ENCODE data around the gene ITFG1. TPM values are rescaled to one million over a fixed set of nuclear protein-coding genes. Genes with fewer than 3 reads are reported as not detected.
"Not testable (repeated sequence)": the region's sequence is repeated elsewhere in the genome, so short reads cannot be mapped to it uniquely, and the experiment has no call there.

The ITFG1 gene
- polyA plus RNA-seq, 3 donors: 94.6 to 105 (median 99.9) TPM

DNA sequence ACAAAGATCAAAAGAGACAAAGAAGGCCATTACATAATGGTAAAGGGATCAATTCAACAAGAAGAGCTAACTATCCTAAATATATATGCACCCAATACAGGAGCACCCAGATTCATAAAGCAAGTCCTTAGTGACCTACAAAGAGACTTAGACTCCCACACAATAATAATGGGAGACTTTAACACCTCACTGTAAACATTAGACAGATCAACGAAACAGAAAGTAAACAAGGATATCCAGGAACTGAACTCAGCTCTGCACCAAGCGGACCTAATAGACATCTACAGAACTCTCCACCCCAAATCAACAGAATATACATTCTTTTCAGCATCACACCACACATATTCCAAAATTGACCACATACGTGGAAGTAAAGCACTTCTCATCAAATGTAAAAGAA lies 20.8 kb downstream of the ITFG1 start:
- DNase-seq: not testable (repeated sequence)

DNA sequence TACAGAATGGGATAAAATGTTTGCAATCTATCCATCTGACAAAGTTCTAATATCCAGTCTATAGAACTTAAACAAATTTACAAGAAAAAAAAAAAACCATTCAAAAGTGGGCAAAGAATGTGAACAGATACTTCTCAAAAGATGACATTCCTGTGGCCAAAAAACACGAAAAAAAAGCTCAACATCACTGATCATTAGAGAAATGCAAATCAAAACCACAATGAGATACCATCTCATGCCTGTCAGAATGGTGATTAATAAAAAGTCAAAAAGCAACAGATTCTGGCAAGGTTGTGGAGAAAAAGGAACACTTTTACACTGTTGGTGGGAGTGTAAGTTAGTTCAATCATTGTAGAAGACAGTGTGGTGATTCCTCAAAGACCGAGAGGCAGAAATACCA lies 26.6 kb downstream of the ITFG1 start:
- DNase-seq: not testable (repeated sequence)

DNA sequence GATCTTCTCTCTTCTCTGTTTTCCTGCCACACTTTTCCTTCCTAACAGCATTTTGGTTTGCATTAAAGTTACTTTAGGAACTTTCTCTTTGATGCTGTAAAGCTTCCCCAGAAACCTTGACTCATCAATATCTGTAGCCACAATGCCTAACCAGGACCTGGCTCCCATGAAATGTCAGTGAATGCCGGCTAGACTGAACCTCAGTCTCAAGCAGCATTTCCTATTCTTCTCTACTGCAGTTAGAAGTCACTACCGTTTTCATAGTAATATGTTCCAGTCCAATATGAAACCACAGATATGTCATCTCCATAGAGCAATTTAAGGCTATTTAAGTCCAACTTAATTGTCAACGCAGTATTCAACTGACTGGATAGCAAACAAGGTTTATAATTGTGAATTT lies 28.9 kb downstream of the ITFG1 start:
- DNase-seq: no peak

DNA sequence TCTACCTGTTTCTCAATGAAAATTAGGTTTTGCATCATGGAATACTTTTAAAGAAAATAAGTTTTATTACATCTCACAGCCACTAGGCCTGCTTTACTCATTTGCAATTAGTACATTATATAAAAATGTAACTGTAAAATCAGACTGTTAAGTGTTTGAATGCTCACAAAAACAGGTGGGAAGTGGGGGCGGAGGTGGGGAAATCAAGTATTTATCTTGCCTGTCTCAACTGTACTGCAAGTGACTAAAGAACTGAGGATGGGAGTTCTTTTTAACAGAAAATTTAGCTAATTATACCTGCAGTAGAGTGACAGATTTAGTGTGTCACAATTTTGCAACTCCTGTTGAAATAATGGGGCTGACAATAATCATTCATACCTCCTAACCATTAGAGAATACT lies 34.1 kb downstream of the ITFG1 start:
- no peak for DNase-seq

DNA sequence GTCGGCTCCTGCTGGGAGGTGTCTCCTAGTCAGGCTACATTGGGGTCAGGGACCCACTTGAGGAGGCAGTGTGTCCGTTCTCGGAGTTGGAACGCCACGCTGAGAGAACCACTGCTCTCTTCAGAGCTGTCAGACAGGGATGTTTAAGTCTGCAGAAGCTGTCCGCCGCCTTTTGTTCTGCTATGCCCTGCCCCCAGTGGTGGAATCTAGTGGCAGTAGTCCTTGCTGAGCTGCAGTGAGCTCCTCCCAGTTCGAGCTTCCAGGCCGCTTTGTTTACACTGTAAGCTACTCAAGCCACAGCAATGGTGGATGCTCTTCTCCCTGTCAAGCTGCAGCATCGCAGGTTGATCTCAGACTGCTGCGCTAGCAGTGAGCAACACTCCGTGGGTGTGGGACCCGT lies 36.0 kb downstream of the ITFG1 start:
- DNase-seq: no peak

DNA sequence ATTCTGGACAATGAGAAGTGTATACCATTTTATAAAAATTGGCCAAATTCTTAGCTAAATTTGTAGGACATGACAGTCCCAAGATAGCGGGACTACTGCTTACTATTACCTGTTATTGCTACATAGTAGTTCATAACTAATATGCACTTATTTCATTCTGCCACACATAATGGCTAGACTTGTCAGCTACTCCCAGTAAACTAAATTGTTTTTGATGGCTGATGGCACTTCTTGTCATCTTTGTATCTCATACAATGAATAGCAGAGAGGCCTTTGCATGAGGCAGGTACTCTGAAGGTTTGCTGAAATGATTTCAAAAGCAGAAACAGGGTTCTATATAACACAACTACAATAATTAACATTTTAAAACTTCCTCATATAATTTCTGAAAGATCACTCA lies 44.0 kb downstream of the ITFG1 start:
- no peak for DNase-seq

DNA sequence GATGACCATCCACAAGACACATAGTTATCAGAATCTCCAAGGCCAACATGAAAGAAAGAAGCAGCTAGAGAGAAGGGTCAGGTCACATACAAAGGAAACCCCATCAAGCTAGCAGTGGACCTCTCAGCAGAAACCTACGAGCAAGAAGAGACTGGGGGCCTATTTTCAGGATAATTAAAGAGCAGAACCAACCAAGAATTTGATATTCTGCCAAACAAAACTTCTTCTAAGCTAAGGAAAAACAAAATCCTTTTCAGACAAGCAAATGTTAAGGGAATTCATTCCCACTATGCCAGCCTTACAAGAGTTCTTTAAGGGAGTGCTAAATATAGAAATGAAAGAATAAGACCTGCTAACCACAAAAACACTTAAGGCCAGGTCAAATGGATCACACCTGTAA lies 47.8 kb downstream of the ITFG1 start:
- no peak for DNase-seq

DNA sequence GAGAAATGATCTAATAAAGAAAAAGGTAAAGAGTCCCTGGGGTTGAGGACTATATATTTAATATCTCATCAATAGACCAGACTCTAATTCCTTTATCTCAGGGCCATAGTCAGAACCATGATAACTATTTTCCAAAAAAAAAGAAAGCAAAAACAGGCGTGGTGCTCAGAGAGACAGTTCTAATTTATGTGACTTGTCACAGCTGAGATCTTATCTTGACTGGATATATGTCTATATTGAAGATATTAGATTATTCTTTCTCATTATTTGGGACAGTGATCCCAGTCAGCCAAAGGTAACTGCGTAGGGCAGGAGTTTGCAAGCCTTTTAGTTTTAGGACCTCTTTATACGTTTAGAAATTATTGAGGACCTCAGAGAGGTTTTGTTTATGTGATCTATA lies 52.4 kb downstream of the ITFG1 start:
- no peak for DNase-seq

DNA sequence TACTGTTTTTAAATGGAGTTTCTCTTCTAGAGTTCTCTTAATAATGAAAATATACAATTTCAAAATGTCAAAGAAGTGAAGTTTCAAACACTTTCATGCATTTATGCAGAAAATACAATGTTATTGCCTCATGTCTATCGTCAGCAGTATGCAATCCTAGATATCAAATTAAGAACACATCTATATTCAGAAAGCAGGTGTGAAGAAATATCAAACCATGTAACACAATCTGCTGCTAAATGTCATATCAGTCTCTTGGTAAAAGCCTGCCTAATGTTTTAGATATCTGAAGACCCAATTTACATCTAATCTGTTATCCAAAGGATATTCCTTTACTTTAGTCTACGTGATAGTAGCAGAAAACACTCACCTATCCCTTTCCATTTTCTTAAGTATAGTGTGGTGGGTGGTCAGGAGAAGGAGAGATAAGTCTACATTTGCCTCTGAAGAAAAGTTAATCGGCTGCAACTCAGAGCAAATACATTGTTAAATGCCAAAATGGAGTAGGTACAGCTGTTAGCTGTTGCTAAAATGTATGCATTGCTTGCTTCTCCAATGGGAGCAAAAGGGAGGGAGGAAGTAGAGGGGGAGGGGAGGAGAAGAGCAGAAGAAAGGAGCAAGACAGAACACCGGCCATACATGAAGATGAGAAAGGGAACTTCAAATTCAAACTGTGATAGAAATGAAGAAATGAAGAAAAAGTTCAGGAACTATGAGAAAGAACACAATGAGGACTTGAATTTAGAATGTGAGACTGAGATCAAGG lies 64.9 kb downstream of the ITFG1 start:
- DNase-seq: peak; percentile 47

DNA sequence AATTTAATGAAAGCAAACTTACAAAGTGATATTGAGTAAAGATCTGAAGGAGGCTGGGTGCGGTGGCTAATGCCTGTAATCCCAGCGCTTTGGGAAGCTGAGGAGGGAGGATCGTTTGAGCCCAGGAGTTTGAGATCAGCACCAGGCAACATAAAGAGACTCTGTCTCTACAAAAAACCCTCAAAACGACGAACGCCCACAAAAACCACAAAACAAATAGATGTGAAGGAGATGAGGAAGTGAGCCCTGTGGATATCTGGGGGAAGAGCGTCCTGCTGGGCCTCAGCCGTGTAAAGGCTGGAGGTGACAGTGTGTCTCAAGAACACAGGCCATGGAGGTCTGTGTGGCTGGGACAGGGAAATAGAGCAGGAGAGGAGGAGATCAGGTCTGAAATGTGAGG lies 68.8 kb downstream of the ITFG1 start:
- no peak for DNase-seq

DNA sequence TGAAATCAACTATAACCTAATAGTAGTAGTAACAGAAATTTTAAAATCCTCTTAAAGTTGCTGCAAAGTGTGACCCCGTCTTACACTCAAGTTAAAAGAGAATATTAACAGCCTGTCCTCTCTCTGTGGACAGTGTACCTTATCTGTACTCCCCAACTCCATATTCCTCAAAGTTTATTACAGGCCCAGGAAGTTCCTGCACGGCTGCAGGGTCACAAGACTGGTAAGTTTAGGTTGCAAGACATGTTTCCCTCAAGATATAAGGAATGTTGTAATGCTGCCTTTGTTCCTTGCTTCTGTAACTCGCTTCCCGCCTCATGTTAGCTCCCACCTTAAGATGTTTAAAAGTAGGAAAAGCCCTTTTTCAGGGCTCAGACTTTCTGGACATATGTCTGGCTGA lies 72.2 kb downstream of the ITFG1 start:
- no peak for DNase-seq

DNA sequence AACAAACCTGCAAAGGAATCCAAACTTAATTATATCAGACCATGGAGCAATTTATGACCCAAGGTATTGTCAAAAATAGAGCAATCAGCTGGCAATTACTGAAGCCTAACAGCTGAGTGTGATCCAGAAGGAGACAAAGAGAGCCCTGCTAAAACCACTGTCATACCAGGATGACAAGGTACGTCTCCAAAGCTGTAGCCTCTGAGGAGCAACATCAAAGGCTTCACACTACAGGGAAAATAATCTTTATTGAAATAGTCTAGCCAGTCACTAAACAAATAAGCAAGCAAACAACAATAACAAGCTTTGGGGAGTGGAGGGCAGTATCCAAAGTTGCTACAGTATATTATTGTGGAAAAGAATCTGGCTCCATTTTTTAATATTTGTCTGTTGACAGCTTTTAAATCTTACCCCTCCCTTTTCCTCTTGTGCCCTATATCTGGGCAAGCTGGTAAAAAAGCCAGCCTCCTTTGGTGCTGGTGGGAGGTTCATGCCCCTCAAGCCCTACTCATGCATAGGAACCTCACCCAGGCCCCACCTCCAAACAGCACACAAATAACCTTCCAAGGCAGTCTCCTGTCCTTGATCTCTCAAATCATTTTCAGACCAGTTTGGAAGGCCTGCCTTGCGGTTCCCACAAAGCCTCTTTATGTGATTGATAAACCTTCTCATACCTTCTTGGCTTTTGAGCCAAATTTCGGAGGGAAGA lies 73.7 kb downstream of the ITFG1 start:
- no peak for DNase-seq

DNA sequence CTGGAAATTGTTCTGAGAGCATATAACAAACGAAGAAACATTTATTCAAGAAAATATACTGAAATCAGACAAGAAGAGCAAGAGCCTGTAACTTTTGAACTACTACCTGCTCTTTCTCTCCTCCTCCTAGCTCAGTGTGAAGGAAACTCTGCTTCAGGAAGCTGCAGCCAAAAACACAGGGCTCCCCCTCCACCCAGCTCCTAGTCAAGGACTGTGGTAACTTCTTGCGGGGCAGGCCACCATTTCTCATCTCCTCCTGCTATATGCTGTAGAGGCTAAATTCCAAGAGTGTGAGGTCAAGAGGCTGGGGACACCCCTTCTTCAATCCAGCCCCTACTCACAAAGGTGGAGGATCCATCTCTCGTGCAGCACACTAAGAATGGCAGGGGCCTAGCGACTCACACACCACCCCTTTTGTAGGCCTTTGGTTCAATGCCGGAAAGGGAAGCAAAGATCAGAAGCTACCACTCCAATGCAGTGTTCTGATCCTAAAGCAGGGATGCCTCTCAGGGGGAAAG lies 74.6 kb downstream of the ITFG1 start:
- DNase-seq: no peak

DNA sequence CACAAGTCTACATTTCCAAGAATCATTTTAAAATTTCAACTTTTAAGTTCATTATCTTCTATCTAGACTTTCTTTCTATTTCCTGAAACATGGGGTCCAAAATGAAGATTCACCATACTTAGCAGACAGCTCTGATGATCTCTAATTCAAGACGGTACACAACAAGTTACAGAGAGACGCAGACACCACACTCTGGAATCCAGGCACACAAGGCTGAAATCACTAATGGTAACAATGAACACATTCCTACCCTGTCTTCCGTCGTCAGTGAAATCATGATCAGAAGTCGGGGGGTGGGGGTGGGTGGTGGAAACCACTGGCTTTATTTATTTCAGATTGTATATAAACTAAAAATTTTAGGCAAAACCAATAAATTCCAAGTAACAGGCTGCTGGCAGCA lies 78.5 kb downstream of the ITFG1 start:
- DNase-seq: no peak

DNA sequence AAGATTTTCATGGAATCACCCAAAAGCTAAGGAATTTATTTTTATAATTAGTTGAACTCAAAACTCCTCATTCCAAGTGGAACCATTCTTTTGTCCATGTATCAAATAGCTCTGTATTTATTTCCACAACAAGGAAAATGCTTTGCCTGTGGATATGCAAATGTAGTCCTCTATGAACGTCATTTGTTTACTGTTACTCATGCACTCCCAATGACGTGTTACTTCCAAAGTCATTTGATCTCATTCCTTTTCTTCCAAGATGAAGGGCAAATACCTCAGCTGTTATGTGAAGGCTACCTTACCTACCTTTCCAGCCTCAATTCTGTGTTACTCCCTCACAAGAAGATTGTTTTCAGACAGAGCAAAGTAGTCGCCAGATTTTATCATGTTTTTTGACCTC lies 83.7 kb downstream of the ITFG1 start:
- no peak for DNase-seq

DNA sequence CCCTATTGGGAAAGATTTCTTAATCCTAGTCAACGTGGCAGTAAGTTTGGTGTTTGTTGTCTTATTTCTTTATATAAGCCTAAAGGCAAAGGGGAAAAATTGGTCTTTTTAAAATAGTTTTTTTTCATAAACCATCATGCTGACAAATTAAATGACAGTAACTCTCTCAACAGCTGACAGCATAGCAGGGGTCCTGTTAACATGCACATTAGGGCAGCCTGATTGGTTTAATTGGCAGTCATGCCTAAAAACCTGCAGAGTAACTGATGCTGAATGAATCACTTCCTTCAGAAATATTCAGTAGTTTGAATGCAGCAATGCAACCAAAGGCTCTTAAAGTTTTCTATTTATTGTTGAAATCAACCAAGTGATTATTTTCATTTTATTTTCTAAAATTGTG lies 85.4 kb downstream of the ITFG1 start:
- DNase-seq: no peak

DNA sequence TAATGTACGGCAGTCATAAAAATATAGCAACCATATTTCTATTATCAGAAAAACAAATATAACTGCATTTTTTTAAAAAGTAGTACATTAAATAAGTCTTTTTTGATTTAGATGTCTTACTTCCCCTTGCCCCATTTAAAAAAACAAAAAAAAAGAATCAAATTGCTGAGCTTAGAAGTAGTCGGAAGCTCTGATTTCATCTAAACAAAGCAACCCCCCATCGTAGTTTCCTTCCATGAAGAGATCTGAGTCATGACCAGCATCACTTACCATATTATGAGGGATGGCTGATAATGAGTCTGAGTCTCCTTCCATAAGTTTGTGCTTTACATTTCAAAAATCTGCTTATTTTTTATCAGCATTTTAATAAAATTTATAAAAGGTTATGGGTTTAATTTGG lies 86.2 kb downstream of the ITFG1 start:
- DNase-seq: no peak

DNA sequence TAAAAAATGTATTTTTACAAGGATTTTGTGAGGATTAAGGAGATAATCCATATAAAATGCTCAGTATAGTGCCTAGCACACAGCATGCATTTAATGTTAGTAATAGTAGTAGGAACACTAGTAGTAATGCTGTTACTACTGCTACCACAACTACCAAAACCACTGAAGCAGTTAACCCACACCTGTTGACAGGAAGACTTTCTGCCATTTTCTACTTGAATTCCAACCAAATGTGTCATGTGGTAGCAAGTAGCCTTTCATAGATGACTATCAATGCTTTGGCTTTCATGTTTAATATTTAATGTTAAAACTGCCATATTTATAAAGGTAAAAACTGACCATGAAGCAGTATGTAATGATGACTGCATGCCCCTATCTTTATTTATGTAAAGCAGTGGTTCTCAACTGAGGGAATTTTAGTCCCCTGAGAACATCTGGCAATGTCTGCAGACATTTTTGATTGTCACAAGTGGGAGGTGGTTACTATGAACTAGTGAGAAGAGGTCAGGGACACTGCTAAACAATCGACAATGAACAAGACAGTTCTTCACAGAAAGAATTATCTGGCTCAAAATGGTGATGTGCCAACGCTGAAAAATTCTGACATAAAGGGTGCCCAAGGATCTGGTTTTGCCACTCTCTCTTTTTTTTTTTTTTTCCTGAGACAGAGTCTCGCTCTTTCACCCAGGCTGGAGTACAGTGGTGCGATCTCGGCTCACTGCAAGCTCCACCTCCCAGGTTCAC lies 89.4 kb downstream of the ITFG1 start:
- DNase-seq: no peak

DNA sequence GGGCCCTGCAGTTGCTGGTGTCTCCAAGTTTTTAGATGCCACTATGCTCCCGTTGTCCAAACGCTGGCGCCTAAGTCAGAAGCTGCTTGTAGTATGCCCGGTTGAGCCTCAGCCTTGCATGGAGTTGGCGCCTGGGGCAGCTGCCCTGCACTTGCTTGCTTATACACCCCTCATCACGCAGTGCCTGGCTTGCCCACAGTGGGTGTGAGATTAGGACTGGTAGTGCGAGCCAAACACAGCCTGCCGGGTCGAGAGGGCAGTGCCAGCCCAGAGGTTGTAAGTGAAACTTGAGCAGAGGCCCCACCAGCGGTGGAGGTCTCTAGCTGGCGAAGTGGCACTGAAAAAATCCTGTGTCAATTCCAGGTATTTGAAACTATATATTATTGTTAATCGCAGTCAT lies 90.3 kb downstream of the ITFG1 start:
- DNase-seq: no peak

DNA sequence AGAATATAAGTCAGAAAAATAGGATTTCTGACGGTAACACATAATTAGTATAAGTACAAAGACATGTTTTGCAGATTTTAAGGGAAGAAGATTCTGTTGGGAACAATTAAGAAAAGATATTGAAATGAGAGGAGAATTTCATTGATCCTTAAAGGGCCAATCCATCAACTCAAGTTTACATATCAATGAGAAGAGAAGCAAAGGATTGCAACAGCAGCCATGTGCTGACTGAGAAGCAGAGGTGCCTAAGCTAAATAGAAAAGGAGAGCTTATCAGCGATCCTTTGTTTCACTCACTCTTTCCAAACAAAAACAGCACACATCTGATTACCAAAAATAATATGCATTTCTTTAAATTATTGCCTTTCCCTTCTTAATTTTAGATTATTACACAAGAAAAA lies 94.6 kb downstream of the ITFG1 start:
- no peak for DNase-seq

DNA sequence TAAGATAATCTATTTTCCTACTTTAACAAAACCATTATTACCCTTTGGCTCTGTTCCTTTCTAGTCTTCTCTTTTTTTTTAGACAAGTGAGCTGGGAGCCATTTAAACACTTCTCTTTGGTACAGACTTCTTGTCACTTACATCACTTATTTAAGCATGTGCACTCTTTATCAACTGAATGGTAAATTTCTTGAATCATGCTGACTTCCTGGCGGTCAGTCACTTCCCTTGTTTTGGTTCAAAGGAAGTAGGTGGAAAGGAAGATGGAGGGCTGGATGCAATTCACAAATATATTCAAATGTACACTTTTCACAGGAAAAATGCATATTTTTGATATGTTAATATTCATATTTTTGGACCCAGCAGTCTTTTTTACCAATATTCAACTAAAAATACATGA lies 97.1 kb downstream of the ITFG1 start:
- no peak for DNase-seq

DNA sequence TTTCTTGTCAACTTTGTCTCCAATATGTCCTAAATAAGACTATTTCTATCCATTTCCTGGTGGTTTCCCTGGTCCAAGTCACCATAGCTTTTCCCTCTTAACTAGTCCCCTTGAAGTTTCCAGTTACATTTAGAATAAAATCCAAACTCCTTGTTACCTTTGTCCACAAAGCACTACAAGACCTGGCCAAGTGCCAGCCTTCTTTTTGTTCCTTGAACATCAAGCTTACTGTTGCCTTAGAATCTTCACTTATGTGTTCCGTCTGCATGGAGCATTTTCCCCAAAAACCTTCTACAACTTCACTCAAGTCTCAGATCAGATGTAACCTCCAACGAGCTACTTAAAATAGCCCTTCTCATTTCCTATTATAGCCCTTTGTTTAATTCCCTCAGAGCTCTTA lies 101.4 kb downstream of the ITFG1 start:
- no peak for DNase-seq

DNA sequence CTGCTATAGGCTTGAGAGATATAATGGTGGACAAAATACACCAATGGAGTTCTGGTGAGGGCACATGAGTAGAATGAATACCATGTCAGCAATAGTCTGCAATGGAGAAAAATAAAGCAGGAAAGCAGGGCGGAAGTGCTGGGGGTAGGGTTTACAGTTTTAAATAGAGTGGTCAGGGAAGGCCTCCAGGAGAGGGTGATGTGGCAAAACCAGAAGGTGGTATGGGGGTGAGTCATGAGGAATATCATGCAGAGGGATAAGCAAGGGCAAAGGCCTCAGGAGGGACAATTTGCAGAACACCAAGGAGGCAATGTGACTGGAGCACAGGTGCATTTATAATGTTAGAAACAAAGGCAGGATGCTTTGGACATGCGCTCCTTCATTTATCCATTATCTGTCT lies 102.0 kb downstream of the ITFG1 start:
- DNase-seq: no peak

Data from renal pelvis (tissue), 4 donors.